ENCODE results near the gene DGKB.

The DGKB gene

GRCh38 chr7:14219125-14219524 lies 683.4 kb downstream of the DGKB start:
- Histone ChIP-seq H3K27me3 (ENCODE audit: insufficient read depth, poor library complexity, severe bottlenecking) (no peaks in the 10 kb centered on the region), H3K4me3 (replicated peaks; ENCODE audit: insufficient read depth, low read length) (no peak overlapping the region), H3K27ac (replicated peaks) (no peak overlapping the region)
- DNase-seq (ENCODE audit: low read depth in 1 of 2, low spot score in 1 of 2): no peak
- TF ChIP-seq POLR2AphosphoS5 (IDR thresholded peaks at IDR 0.05; ENCODE audit: low read depth): no peak
- TF ChIP-seq GABPA (IDR thresholded peaks at IDR 0.05; ENCODE audit: low read depth): no peak
- no peak for TF ChIP-seq SPI1 (IDR thresholded peaks at IDR 0.05; ENCODE audit: borderline replicate concordance, low read depth)
- no peak for TF ChIP-seq CTCF (IDR thresholded peaks at IDR 0.05; ENCODE audit: insufficient read depth, low read length)

- Histone ChIP-seq H3K4me3 (replicated peaks; ENCODE audit: insufficient read depth, low read length) (no peak overlapping the region), H3K27ac (replicated peaks) (no peak overlapping the region), H3K27me3 (ENCODE audit: insufficient read depth, poor library complexity, severe bottlenecking) (no peaks in the 10 kb centered on the region)
- DNase-seq (ENCODE audit: low read depth in 1 of 2, low spot score in 1 of 2): no peak
- TF ChIP-seq CTCF (IDR thresholded peaks at IDR 0.05; ENCODE audit: insufficient read depth, low read length): no peak
- TF ChIP-seq REST (IDR thresholded peaks at IDR 0.05; ENCODE audit: insufficient replicate concordance, low read depth): no peak
- no peak for TF ChIP-seq POLR2AphosphoS5 (IDR thresholded peaks at IDR 0.05; ENCODE audit: low read depth)
- TF ChIP-seq GABPA (IDR thresholded peaks at IDR 0.05; ENCODE audit: low read depth): no peak
- TF ChIP-seq SPI1 (IDR thresholded peaks at IDR 0.05; ENCODE audit: borderline replicate concordance, low read depth): no peak
These were observed 684.2 kb downstream of the DGKB start for GRCh38 chr7:14218338-14218737.

GRCh38 chr7:14209896-14210484 lies 692.6 kb downstream of the DGKB start:
- TF ChIP-seq REST (IDR thresholded peaks at IDR 0.05; ENCODE audit: insufficient replicate concordance, low read depth) (no peak), POLR2AphosphoS5 (IDR thresholded peaks at IDR 0.05; ENCODE audit: low read depth) (no peak), GABPA (IDR thresholded peaks at IDR 0.05; ENCODE audit: low read depth) (no peak), CTCF (IDR thresholded peaks at IDR 0.05; ENCODE audit: insufficient read depth, low read length) (no peak), SPI1 (IDR thresholded peaks at IDR 0.05; ENCODE audit: borderline replicate concordance, low read depth) (no peak)
- no peak for DNase-seq (ENCODE audit: low read depth in 1 of 2, low spot score in 1 of 2)

GRCh38 chr7:14207711-14208110 lies 694.8 kb downstream of the DGKB start:
- no peak for DNase-seq (ENCODE audit: low read depth in 1 of 2, low spot score in 1 of 2)
- TF ChIP-seq GABPA (IDR thresholded peaks at IDR 0.05; ENCODE audit: low read depth): no peak
- H3K4me3 ChIP-seq (replicated peaks; ENCODE audit: insufficient read depth, low read length): no peak overlapping the region
- H3K27me3 ChIP-seq (ENCODE audit: insufficient read depth, poor library complexity, severe bottlenecking): no peaks in the 10 kb centered on the region
- H3K27ac ChIP-seq (replicated peaks): no peak overlapping the region

More at GRCh38 chr7:14209896-14210484, 692.6 kb downstream of the DGKB start:
- Histone ChIP-seq H3K27ac (replicated peaks) (no peak overlapping the region), H3K4me3 (replicated peaks; ENCODE audit: insufficient read depth, low read length) (no peak overlapping the region), H3K27me3 (ENCODE audit: insufficient read depth, poor library complexity, severe bottlenecking) (no peaks in the 10 kb centered on the region)
